ENCODE results near the gene HEXA. TPM values are rescaled to one million over a fixed set of nuclear protein-coding genes. Genes with fewer than 3 reads are reported as not detected.

The HEXA gene
- total RNA-seq, 5 donors from 2014 or later (not counting 1 experiment from before 2014, with no cell fraction given) = 78.2 to 101 (median 88.4) TPM

- WGBS (ENCODE audit: insufficient coverage) = 80% methylated on average over 3 of the region's 3 CpGs
- Mint-ChIP-seq H3K4me3 (no peak overlapping the region), H3K27ac (no peak overlapping the region), H3K27me3 (no peaks in the 10 kb centered on the region), H3K9me3 (no peaks in the 10 kb centered on the region), H3K36me3 (peaks cover 52% of the 10 kb centered on the region), H3K4me1 (no peaks in the 10 kb centered on the region)
- Histone ChIP-seq H3K4me3 (ENCODE audit: control insufficient read depth in 1 of 2, extremely low read depth in 1 of 2, low read length in 1 of 2) (no peak overlapping the region), H3K27me3 (replicated peaks in 1 of 2; ENCODE audit: control insufficient read depth in 2 of 2, extremely low read depth in 1 of 2, insufficient read depth in 2 of 2, low read length in 1 of 2) (no peaks in the 10 kb centered on the region), H3K36me3 (ENCODE audit: control insufficient read depth in 2 of 2, extremely low read depth in 1 of 2, insufficient read depth in 1 of 2, low read length in 1 of 2) (peaks cover 9 to 10% of the 10 kb centered on the region in 2 donors), H3K4me1 (ENCODE audit: control insufficient read depth in 1 of 2, extremely low read depth in 1 of 2, insufficient read depth in 2 of 2, low read length in 2 of 2) (no peaks in the 10 kb centered on the region), H3K9me3 (no peaks in the 10 kb centered on the region), H3K27ac (ENCODE audit: low read length) (no peak overlapping the region)
- ATAC-seq (replicated peaks in 1 of 4) = no peak
- DNase-seq = no peak
- POLR2A ChIA-PET = no interaction called here
- CTCF ChIA-PET = no interaction called here
These were observed 44.8 kb downstream of the HEXA start for GRCh38 chr15:72331021-72331420.

GRCh38 chr15:72323752-72324151 is 52.1 kb downstream of the HEXA start:
- POLR2A ChIA-PET = interaction anchor here (0.6 to 0.7 kb wide), 2 partner anchors 16 to 96 kb away, joined by 3 read pairs; no protein-coding TSS in a partner anchor
- no peak overlapping the region for H3K4me3 ChIP-seq (ENCODE audit: control insufficient read depth in 1 of 2, extremely low read depth in 1 of 2, low read length in 1 of 2)
- Mint-ChIP-seq H3K36me3 (peaks cover 28% of the 10 kb centered on the region), H3K4me3 (no peak overlapping the region), H3K27me3 (no peaks in the 10 kb centered on the region), H3K9me3 (peaks cover 3 to 10% (median 4%) of the 10 kb centered on the region in 3 donors), H3K27ac (no peak overlapping the region), H3K4me1 (peaks cover 14 to 22% (median 15%) of the 10 kb centered on the region in 3 donors)
- DNase-seq (no peak), ATAC-seq (replicated peaks in 1 of 4) (no peak)
- peaks cover 6 to 8% of the 10 kb centered on the region in 2 donors for H3K36me3 ChIP-seq (ENCODE audit: control insufficient read depth in 2 of 2, extremely low read depth in 1 of 2, insufficient read depth in 1 of 2, low read length in 1 of 2)
- no peak overlapping the region for H3K27ac ChIP-seq (ENCODE audit: low read length)
- CTCF ChIA-PET = interaction anchor here in 1 of 2 donors (0.6 kb wide), 1 partner anchor 948 kb away, joined by 3 read pairs; no protein-coding TSS in a partner anchor
- peaks cover 0 to 13% of the 10 kb centered on the region in 2 experiments for H3K27me3 ChIP-seq (replicated peaks in 1 of 2; ENCODE audit: control insufficient read depth in 2 of 2, extremely low read depth in 1 of 2, insufficient read depth in 2 of 2, low read length in 1 of 2)
- no CpG with 5 or more reads among the region's 1 CpG for WGBS (ENCODE audit: insufficient coverage)
- peaks cover 4 to 23% of the 10 kb centered on the region in 2 experiments for H3K4me1 ChIP-seq (ENCODE audit: control insufficient read depth in 1 of 2, extremely low read depth in 1 of 2, insufficient read depth in 2 of 2, low read length in 2 of 2)
- H3K9me3 ChIP-seq = peaks cover 5% of the 10 kb centered on the region

DNA sequence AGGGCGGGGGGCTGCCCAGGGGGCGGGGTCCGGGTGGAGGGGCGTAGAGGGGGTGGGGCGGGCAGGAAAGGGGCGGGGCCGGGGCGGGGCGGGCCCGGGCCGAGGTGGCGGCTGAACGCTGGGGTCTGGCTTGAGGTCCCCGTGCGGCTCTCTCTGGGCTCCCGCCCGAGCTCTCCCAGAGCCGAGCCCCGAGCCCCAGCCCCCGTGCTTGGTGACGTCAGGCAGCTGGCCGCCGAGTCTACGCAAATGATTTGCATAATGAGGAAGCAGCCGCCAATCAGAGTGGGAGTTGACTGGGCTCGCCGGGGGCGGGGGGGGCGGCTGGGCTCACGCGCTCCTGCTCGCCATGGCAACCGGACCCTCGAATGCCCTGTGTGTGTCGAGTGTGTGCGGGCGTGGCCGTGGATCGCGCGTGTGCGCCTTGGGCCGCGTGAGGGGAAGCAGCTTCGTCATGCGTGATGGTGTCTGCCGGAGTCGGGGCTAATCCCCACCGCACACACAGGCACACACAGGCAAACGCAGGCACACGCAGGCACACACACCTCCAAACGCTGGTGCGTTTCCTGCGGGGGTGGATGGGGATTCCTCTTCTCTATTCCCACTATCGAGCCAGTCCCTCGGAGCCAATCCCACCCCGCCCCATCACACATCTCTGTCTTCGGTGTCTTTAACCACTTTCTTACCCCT is 55.7 kb downstream of the HEXA start, which contains the start of gene CELF6:
Gene CELF6, minus strand, starts transcription at position 173 of the 687 bp plus-strand sequence. CDS start 283 bp downstream, outside the sequence.
- H3K36me3 Mint-ChIP-seq = peaks cover 10% of the 10 kb centered on the region
- peaks cover 20 to 30% (median 20%) of the 10 kb centered on the region in 3 donors for H3K4me1 Mint-ChIP-seq
- DNase-seq (peak; percentile 26 to 87 (median 72)), ATAC-seq (replicated peaks in 1 of 4) (peak; percentile 73 to 87 (median 74))
- H3K9me3 Mint-ChIP-seq = peaks cover 3 to 10% (median 4%) of the 10 kb centered on the region in 3 donors
- no peaks in the 10 kb centered on the region for H3K27me3 Mint-ChIP-seq
- H3K27ac ChIP-seq (ENCODE audit: low read length) = no peak within 1 kb of the TSS
- H3K9me3 ChIP-seq = peaks cover 5% of the 10 kb centered on the region
- H3K36me3 ChIP-seq (ENCODE audit: control insufficient read depth in 2 of 2, extremely low read depth in 1 of 2, insufficient read depth in 1 of 2, low read length in 1 of 2) = no peaks in the 10 kb centered on the region
- under 1% methylated on average over 36 of the region's 58 CpGs for WGBS (ENCODE audit: insufficient coverage)
- H3K27ac Mint-ChIP-seq = peak within 1 kb of the TSS; percentile 12 to 50
- POLR2A ChIA-PET = interaction anchor here (0.5 to 0.7 kb wide), 2 partner anchors 19 to 32 kb away, joined by 4 read pairs; no protein-coding TSS in a partner anchor
- peak within 1 kb of the TSS; percentile 80 to 85 (median 81) for H3K4me3 Mint-ChIP-seq
- CTCF ChIA-PET = interaction anchor here in 1 of 2 donors (0.8 kb wide), 1 partner anchor 14 kb away, joined by 4 read pairs; no protein-coding TSS in a partner anchor
- H3K4me1 ChIP-seq (ENCODE audit: control insufficient read depth in 1 of 2, extremely low read depth in 1 of 2, insufficient read depth in 2 of 2, low read length in 2 of 2) = peaks cover 4 to 23% of the 10 kb centered on the region in 2 experiments
- peaks cover 0 to 13% of the 10 kb centered on the region in 2 experiments for H3K27me3 ChIP-seq (replicated peaks in 1 of 2; ENCODE audit: control insufficient read depth in 2 of 2, extremely low read depth in 1 of 2, insufficient read depth in 2 of 2, low read length in 1 of 2)
- H3K4me3 ChIP-seq (ENCODE audit: control insufficient read depth in 1 of 2, extremely low read depth in 1 of 2, low read length in 1 of 2) = peak within 1 kb of the TSS; percentile 52 to 65

- no peaks in the 10 kb centered on the region for H3K36me3 ChIP-seq (ENCODE audit: control insufficient read depth in 2 of 2, extremely low read depth in 1 of 2, insufficient read depth in 1 of 2, low read length in 1 of 2)
- H3K4me1 ChIP-seq (ENCODE audit: control insufficient read depth in 1 of 2, extremely low read depth in 1 of 2, insufficient read depth in 2 of 2, low read length in 2 of 2) = peaks cover 4 to 23% of the 10 kb centered on the region in 2 experiments
- H3K27me3 ChIP-seq (replicated peaks in 1 of 2; ENCODE audit: control insufficient read depth in 2 of 2, extremely low read depth in 1 of 2, insufficient read depth in 2 of 2, low read length in 1 of 2) = peaks cover 0 to 13% of the 10 kb centered on the region in 2 experiments
- no peak overlapping the region for H3K27ac ChIP-seq (ENCODE audit: low read length)
- H3K27me3 Mint-ChIP-seq = no peaks in the 10 kb centered on the region
- H3K9me3 Mint-ChIP-seq = peaks cover 3 to 6% (median 4%) of the 10 kb centered on the region in 3 donors
- CTCF ChIA-PET = interaction anchor here in 1 of 2 donors (0.8 kb wide), 1 partner anchor 13 kb away, joined by 4 read pairs; no protein-coding TSS in a partner anchor
- DNase-seq (peak in 33 of 35 experiments; percentile 5 to 66 (median 26)), ATAC-seq (replicated peaks in 1 of 4) (peak; percentile 42 to 57 (median 50))
- H3K4me1 Mint-ChIP-seq = peaks cover 20 to 30% (median 20%) of the 10 kb centered on the region in 3 donors
- H3K4me3 ChIP-seq (ENCODE audit: control insufficient read depth in 1 of 2, extremely low read depth in 1 of 2, low read length in 1 of 2) = no peak overlapping the region
- peak overlapping the region in 1 of 2 donors; percentile 50 for H3K27ac Mint-ChIP-seq
- H3K4me3 Mint-ChIP-seq = peak overlapping the region; percentile 60 to 81 (median 80)
- peaks cover under 1% of the 10 kb centered on the region for H3K9me3 ChIP-seq
- H3K36me3 Mint-ChIP-seq = peaks cover 6% of the 10 kb centered on the region
- POLR2A ChIA-PET = interaction anchor here in 1 of 2 donors (0.7 kb wide), 1 partner anchor 19 kb away, joined by 4 read pairs; no protein-coding TSS in a partner anchor
- 23% methylated on average over 40 of the region's 48 CpGs for WGBS (ENCODE audit: insufficient coverage)
These were observed 56.3 kb downstream of the HEXA start for GRCh38 chr15:72319360-72319984.

DNA sequence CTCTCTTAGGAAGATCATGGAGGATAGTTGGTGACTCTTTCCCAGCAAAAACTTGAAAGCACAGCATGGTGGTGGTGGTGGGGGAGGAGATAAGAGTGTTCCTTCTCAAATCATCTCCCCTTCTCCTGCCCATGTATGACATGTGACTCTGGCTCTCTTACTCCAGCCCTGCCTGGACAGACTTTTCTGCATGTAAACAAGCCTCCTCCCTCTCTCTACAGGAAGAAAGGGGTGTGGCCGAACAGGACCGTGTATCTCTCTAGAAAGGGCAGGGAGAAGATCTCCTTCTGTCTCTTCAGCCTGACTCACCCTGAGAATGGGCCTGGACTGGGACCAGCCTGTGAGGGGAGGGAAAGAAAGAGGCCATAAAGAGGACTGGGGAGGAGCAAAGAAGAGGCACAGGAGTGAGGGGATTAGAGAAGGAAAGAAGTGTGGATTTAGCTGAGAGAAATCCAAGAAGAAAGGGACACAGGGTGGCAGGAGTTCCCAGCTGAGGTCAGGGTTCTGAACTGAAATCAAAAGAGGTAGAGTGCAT is 57.3 kb downstream of the HEXA start:
- H3K4me1 ChIP-seq (ENCODE audit: control insufficient read depth in 1 of 2, extremely low read depth in 1 of 2, insufficient read depth in 2 of 2, low read length in 2 of 2) = peaks cover 4 to 23% of the 10 kb centered on the region in 2 experiments
- H3K27ac Mint-ChIP-seq = peak overlapping the region in 1 of 2 donors; percentile 12
- no peak for DNase-seq
- no peaks in the 10 kb centered on the region for H3K36me3 Mint-ChIP-seq
- ChIA-PET POLR2A (no interaction called here), CTCF (interaction anchor here (0.6 kb wide), 2 partner anchors 17 to 240 kb away, joined by 3 read pairs; no protein-coding TSS in a partner anchor)
- WGBS (ENCODE audit: insufficient coverage) = no CpG with 5 or more reads among the region's 2 CpGs
- no peaks in the 10 kb centered on the region for H3K36me3 ChIP-seq (ENCODE audit: control insufficient read depth in 2 of 2, extremely low read depth in 1 of 2, insufficient read depth in 1 of 2, low read length in 1 of 2)
- no peaks in the 10 kb centered on the region for H3K9me3 ChIP-seq
- H3K4me3 Mint-ChIP-seq = peak overlapping the region; percentile 37 to 81 (median 80)
- peaks cover 0 to 13% of the 10 kb centered on the region in 2 experiments for H3K27me3 ChIP-seq (replicated peaks in 1 of 2; ENCODE audit: control insufficient read depth in 2 of 2, extremely low read depth in 1 of 2, insufficient read depth in 2 of 2, low read length in 1 of 2)
- peaks cover 20 to 30% (median 20%) of the 10 kb centered on the region in 3 donors for H3K4me1 Mint-ChIP-seq
- H3K27me3 Mint-ChIP-seq = no peaks in the 10 kb centered on the region
- no peak overlapping the region for H3K4me3 ChIP-seq (ENCODE audit: control insufficient read depth in 1 of 2, extremely low read depth in 1 of 2, low read length in 1 of 2)
- H3K27ac ChIP-seq (ENCODE audit: low read length) = no peak overlapping the region
- peaks cover 0 to 4% (median 0%) of the 10 kb centered on the region in 3 donors for H3K9me3 Mint-ChIP-seq
- no peak for ATAC-seq (replicated peaks in 1 of 4)
